HG03097 (cell line): Measurements from ENCODE around the gene COQ10A.
A peak's percentile ranks its signal among the peaks of the same experiment; 100 is the strongest.
"Not testable (repeated sequence)": the region's sequence is repeated elsewhere in the genome, so short reads cannot be mapped to it uniquely, and the experiment has no call there.

Experiments used
- ATAC-seq: cut with Tn5 transposase; IDR thresholded peaks from one replicate; pipeline ENCODE4 v1.9.1; 2021; ENCODE audit not compliant: unreplicated experiment, low FRiP score

COQ10A gene

DNA sequence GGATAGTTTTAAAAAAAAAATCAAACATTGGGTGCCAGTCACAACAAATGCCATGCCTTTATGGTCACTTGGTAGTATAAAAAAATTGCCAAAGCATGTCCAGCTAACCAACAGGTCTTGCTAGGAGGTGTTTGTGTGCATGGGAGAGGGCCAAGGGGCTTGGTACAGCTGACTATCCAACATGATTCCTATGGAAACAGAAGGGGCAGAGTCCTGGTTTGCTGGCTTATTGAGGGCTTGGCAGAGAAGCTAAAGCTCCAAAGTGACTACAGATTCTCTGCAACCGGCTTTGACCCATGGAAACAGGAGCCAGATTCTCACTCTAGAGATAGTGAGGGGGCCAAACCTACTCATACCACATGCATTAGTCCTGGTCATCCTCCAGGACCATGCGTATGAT is 5.7 kb downstream of the COQ10A start:
- not testable (repeated sequence) for ATAC-seq

DNA sequence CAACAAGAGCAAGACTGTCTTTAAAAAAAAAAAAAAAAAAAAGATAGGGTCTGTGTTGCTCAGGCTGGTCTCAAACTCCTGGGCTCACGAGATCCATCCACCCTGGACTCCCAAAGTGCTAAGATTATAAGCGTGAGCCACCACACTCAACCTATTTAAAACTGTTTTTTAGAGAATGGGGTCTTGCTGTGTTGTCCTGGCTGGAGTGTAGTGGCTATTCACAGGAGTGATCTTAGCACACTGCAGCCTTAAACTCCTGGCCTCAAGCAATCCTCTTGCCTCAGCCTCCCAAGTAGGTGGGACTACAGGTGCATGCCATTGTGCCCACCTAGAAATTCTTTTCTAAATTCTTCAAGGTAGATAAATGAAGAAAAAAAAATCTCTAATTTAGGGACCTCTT is 7.6 kb downstream of the COQ10A start:
- no peak for ATAC-seq

DNA sequence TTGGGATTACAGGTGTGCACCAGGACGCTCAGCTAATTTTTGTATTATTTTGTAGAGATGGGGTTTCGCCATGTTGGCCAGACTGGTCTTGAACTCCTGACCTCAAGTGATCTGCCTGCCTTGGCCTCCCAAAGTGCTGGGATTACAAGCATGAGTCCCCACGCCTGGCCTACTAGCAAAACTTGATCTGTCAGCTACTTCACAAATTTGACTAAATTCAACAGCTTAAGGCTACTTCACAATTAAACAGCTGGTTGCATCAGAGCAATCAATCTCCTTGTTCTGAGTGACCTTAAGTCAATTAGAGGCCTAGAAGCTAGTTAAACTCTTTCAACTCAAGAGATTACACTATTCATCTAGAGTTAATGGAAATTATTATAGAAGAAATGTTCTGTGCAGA is 12.2 kb downstream of the COQ10A start:
- ATAC-seq: no peak

DNA sequence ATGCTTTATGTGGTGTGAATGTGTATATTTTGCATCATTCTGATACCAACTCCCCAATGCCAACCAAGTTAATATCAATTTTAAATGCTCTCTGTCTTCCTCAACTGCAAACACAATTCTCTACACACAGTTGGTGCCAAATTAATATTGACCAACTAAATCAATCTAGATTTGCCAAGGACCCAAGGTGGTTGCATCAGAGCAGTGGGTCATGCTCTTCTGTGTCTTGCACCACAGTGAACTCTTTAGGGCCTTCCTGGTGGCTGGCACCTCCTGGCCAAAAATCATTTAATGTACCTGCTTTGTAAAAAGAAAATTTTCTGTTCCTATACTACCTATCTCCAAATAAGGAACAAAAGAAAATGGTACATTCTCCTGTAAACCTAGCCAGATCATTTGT is 14.1 kb downstream of the COQ10A start:
- ATAC-seq: no peak

DNA sequence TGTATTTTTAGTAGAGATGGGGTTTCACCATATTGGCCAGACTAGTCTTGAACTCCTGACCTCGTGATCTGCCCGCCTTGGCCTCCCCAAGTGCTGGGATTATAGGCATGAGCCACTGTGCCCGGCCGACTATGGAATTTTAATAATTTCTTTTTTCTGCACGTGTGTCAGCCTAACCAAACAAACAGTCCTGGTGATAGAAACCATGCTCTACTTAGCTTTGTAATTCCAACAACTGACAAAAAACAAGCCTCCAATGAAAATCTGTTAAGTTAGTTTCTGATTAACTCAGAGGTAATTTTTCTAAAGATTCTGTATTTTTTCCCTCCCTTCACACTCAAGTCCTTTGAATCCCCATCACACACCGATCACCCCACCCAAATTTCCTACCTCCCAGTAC is 15.3 kb downstream of the COQ10A start:
- ATAC-seq: no peak

DNA sequence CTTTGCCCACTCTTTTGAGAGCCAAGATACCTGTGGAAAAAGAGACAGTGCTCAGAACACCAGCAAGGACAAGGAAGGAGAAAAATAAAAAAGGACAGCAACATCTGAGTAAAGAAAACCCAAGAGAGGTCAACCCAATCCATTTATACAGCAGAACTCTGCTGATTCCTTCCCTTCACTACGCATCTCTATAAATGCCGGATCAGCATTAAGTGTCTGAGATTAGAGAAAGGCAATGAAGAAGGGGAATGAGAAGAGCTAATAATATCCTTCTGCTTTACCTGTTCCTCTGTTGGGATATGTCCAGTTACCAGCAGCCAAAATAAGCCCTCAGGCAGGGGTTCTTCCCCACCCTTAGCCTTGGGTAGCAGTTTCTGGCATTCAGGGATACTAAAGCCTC is 15.8 kb downstream of the COQ10A start:
- ATAC-seq: no peak

DNA sequence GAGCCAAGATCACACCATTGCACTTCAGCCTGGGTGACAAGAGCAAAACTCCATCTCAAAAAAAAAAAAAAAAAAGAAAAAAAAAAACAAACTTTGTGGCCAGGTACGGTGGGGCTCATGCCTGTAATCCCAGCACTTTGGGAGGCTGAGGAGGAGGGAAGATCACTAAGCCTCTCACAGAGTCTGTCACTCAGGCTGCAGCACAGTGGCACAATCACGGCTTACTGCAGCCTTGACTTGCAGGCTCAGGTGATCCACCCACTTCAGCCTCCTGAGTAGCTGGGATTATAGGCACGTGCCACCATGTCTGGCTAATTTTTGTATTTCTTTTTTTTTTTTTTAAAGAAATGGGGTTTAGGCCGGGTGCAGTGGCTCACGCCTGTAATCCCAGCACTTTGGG is 17.5 kb downstream of the COQ10A start:
- not testable (repeated sequence) for ATAC-seq

DNA sequence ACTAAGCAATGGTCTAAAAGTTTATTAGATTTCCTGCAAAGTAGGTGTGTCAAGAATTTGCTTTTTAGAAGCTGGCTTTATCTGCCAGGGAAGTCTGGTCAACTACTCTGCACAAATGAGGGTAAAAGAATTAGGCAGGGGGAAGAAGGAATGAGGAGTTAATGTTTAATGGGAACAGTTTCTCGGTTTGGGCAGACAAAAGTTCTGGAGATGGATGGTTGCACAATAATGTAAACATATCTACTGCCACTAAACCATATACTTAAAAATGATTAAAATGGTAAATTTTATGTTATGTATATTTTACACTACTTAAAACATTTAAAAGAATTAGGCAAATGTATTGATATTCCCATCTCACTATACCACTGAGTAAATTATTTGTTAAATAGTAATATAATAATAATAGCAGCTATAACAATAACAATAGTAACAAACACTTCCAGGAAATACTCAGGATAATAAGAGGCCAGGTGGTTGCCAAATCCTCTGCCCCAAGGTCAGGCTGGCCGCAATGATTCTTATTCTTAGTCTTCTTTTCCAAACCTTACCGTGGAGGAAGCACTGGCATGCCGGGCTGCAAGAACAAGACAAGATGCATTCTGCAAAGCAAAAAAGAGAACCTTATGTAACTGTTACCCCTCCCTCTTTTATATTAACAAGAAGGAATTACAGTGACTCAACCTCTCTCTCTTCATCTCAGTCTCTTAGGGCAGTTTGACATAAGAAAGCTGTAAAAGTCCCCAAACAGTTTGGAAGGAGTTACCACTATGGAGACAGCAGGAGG is 19.5 kb downstream of the COQ10A start:
- ATAC-seq: no peak

DNA sequence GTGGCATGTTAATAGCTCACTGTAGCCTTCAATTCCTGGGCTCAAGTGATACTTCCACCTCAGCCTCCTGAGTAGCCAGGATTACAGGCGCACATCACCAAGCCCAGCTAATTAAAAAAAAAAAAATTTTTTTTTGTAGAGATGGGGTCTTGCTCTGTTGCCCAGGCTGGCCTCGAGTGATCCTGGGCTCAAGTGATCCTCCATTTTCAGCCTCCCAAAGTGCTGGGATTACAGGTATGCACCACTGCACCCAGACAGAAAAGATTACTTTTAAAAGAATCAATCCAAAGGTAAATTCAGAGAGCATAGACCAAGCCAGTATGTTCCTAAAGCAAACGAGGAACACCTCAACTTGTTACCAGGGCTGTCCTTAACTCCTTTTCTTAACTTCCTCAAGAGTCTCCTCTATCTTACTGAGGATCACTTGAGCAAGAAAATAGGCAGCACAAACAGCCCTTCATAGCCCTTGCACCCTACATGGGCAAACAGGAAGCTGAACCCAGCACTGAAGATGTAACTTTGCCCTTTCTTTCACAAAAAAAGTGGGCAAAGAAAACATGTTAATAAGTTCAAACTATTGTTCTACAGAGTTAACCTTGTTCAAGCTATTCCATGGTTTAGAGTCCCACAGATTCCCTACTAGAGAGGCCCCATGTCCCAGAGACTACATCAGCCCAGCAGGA is 22.1 kb downstream of the COQ10A start:
- no peak for ATAC-seq

DNA sequence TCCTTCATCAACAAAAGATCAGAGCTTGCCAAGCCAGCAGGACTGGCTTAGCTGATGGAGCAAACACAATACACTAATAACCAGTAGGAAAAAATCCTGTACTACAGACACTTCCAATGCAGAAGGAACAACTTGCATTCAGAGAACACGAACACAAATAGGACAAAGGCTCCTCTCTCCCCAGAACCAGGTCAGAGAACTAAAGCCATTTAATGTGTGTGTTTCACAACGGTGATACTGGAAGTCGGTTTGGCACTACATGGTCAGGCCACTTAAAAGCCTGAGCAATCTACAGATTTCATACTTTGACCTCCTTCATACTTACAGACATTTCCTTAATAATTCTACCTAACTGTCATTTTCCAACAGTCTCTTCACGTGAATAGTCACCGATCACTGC is 27.1 kb downstream of the COQ10A start:
- no peak for ATAC-seq

DNA sequence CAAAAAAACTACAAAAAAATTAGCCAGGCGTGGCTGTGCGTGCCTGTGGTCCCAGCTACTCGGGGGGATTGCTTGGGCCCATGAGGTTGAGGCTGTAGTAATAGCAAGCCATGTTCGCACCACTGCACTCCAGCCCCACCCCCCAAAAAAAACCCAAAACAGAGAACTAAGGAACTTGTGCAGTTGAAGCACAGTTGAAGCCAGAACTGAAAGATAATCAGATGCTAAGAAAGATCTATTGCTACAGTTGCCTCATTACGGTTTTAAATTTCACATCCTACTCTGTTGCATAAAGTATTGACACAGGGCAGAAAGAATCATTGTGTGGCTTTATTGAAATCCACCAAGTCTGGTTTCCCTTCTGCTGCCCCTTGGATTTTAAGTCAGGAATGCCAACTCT is 29.6 kb downstream of the COQ10A start:
- no peak for ATAC-seq

DNA sequence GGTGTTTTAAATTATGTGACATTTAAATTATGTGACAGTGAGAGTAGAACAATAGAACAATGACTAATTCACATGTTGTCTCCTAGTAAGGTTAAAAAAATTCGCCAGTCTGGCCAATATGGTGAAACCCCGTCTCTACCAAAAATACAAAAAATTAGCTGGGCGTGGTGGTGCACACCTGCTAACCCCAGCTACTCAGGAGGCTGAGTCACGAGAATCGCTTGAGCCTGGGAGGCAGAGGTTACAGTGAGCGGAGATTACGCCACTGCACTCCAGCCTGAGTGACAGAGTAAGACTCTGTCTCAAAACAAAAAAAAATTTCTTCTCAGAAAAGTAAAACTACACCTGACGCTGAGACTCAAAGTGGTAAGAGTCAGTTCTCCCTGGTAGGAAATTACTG is 30.7 kb downstream of the COQ10A start:
- no peak for ATAC-seq

DNA sequence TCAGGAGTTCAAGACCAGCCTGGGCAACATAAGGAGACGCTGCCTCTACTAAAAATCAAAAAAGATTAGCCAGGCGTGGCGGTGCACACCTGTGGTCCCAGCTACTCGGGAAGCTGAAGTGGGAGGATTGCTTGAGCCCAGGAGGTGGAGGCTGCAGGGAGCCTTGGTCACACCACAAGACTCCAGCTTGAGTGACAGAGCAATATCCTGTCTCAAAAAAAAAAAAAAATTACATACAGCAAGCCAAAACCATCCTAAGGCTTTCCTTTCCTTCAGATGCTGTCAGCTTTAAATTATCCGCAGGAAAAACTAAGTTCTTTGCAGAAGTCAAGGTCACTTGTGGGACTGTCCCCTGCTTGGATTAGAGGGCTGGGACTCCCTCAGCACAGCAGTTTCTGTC is 32.1 kb downstream of the COQ10A start:
- no peak for ATAC-seq

DNA sequence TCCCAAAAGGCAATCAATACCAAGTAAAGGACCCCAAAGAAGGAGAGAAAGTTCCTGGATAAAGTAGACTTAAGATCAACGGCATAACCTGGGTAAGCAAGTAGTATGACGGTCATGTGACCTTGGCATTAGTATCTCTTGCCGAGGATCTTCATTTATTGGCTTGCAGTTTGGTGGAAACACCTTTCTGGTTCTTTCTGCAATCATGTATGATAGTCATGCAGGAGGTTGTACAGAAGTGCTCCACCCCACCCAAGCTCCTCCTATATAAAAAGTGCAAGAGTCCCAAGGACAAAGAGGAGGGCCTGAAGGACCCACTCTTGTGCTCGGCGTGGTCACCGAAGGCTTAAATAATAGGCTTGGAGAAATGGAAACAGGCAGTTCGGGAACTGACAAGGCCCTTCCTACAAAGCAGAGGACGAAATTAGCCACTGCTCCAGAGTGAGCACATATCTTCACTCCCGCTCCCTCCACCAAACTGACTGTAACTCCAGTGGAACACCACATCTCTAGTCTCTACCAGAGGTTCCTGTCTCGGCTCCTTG is 32.6 kb downstream of the COQ10A start:
- ATAC-seq: no peak

DNA sequence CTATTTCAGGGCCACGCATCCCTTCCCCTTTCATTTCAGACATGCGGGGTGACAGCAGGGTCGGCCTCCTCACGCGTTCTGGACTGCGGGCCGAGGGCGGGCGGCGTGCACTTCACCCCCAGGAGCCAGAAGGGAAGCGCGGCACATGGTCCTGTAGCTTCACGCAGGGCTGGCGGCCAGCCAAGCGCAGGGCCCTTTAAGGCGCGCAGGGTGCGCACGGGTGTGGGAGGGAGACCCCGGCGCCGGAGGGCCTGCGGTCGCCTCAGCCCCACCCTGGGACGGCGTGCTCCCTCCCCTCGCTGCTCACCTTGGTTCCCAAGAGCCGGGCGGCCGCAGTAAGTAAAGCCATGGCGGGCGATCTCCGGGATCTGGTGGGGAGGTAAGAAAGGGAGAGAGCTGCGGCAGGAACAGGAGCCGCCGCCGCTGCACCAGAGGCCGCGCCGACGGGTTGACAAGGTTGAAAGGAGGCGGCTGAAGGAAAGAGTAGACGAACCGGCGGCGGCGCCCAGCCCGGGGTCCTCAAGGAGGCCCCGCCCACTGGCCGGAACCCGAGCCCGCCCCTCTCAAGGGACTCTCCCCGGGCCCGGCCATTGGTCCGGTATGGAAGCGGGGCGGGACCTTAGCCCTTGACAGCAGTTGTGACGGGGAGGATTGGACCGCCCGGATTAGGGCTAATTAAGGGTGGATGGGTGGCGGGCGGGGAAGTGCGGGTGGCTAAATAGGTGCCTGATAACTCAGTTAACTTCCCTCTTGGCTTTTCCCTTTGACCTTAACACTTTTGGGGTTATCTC is 33.3 kb downstream of the COQ10A start, which contains the start of gene CS:
Gene CS (minus strand): TSS at position 478 of the 791 bp plus-strand sequence. CDS start 129 bp downstream, at position 349.
- peak; percentile 89 for ATAC-seq

DNA sequence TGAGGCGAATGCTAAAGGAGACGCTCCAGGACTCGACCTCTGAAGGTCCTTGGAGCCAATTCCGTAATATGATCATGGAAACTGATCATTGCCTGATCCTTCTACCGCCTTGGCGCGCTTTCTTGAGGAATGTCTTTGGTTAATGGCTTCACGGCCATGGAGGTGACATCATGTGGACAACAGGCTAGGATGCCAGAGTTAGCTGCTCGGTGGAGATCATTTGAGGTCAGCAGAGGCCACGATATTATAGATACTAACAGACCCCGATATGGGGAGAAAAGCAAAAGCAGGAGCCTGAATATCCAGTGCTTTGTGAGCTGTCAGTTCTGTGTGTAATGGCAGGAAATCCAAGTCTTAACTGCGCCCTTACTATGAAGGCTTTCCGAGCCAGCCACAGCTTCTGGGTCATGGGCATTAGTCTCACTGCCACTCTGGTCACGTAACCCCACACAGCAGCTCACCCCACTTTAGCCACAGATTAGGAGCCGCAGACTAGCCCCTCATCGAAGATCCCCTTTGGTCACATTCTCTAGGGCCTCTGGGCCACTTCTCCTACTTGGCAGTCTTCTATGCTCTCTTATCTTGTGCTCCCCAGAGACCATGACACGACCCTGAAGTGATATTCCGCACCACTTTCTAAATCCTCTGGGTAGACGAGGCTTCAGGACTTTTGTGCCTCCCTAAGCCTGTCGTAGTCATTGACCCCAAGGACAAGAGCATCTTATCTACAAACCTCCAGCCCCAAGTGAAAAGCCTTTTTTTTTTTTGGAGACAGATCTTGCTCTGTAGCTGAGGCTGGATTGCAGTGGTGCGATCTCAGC is 34.1 kb downstream of the COQ10A start:
- ATAC-seq: no peak

DNA sequence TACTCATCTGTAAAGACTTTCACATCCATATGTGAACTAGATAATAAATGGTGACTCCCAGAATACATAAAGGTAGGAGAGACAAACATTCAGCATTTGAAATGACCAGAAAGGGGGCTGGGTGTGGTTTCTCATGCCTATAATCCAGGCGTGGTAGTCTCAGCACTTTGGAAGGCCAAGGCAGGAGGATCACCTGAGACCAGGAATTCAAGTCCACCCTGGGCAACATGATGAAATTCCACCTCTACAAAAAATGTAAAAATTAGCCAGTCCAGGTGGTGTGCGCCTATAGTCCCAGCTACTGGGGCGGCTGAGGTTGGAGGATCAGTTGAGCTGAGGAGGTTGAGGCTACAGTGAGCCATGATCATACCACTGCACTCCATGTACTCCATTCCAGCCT is 37.5 kb downstream of the COQ10A start:
- no peak for ATAC-seq

DNA sequence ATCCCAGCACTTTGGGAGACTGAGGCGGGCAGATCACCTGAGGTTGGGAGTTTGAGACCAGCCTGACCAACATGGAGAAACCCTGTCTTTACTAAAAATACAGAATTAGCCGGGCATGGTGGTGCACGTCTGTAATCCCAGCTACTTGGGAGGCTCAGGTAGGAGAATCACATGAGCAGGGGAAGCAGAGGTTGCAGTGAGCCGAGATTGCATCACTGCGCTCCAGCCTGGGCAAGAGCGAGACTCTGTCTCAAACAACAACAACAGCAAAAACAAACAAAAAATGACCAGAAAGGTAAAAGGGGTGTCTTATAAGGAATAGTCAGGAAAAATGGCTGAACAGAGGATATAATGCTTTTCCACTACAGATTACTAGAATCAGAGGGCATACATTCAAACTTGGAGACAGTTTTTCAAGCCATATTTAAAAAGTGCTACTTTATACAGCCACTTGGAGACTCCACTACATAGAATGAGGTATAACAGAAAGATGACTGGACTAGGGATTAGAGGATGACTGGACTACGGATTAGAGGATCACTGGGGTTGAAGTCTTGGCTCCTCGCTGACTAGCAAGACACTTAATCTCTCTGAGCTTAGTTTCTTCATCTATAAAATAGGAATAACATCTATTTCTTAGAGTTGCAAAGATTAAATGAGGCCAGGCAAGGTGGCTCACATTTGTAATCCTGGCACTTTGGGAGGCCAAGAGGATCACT is 38.3 kb downstream of the COQ10A start:
- no peak for ATAC-seq

DNA sequence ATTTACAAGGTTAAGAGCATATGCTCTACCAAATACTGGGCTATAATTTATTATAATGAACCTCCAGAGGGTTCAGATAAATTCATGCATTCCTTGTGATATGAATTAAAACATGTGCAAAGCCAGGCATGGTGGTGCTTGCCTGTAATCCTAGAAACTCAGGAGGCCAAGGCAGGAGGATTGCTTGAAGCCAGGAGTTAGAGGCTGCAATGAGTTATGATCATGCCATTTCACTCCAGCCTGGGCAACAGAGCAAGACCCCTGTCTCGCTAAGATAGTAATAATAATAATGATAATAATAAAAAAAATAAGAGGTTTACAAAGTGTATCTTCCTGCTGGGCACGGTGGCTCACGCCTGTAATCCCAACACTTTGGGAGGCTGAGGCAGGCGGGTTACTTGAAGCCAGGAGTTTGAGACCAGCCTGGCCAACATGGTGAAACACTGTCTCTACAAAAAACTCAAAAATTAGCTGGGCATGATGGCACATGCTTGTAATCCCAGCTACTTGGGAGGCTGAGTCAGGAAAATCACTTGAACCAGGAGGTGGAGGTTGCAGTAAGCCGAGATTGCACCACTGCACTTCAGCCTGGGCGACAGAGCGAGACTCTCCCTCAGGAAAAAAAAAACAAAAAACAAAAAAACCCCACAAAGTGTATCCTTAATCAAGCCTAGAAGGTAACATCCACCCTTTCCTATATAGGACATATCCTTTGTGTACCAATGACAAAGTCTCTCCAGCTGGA is 40.7 kb downstream of the COQ10A start:
- ATAC-seq: no peak
